ENCODE data around the gene OR2T10.
A peak's percentile ranks its signal among the peaks of the same experiment; 100 is the strongest.
"Not testable (repeated sequence)": the region's sequence is repeated elsewhere in the genome, so short reads cannot be mapped to it uniquely, and the experiment has no call there.

The OR2T10 gene

GRCh38 chr1:248597589-248597988 lies at the start of gene OR2T10:
Gene OR2T10 (minus strand): TSS chr1:248597700. CDS start chr1:248593768, 3,932 bp downstream.
- DNase-seq: no peak

GRCh38 chr1:248645178-248645577 lies 47.7 kb upstream of the OR2T10 start, which contains the start of gene OR2T35:
Gene OR2T35 (minus strand): TSS chr1:248645278. CDS start chr1:248639258, 6,020 bp downstream.
- not testable (repeated sequence) for DNase-seq

GRCh38 chr1:248642971-248643651 lies 45.6 kb upstream of the OR2T10 start:
- DNase-seq: not testable (repeated sequence)

GRCh38 chr1:248641583-248641982 lies 44.1 kb upstream of the OR2T10 start:
- DNase-seq: not testable (repeated sequence)

- not testable (repeated sequence) for DNase-seq
Observed at GRCh38 chr1:248640906-248641305, 43.4 kb upstream of the OR2T10 start.

- DNase-seq: not testable (repeated sequence)
Observed at GRCh38 chr1:248639652-248640051, 42.2 kb upstream of the OR2T10 start.

- DNase-seq: not testable (repeated sequence)
Observed at GRCh38 chr1:248636612-248637011, 39.1 kb upstream of the OR2T10 start.

GRCh38 chr1:248634991-248635390 lies 37.5 kb upstream of the OR2T10 start, which contains the start of gene OR2T11:
Gene OR2T11 (minus strand): TSS chr1:248635091. CDS start chr1:248627128, 7,963 bp downstream.
- DNase-seq: not testable (repeated sequence)

- DNase-seq: no peak
Observed at GRCh38 chr1:248631354-248632008, 34.0 kb upstream of the OR2T10 start.

GRCh38 chr1:248630551-248630950 lies 33.1 kb upstream of the OR2T10 start:
- DNase-seq: no peak

GRCh38 chr1:248627971-248628844 lies 30.7 kb upstream of the OR2T10 start:
- DNase-seq: no peak

GRCh38 chr1:248625971-248626370 lies 28.5 kb upstream of the OR2T10 start:
- DNase-seq: no peak

GRCh38 chr1:248625166-248625565 lies 27.7 kb upstream of the OR2T10 start:
- DNase-seq: no peak

- peak; percentile 54 for DNase-seq
Observed at GRCh38 chr1:248622570-248623001, 25.1 kb upstream of the OR2T10 start.

GRCh38 chr1:248621770-248622169 lies 24.3 kb upstream of the OR2T10 start:
- DNase-seq: no peak

GRCh38 chr1:248618878-248619277 lies 21.4 kb upstream of the OR2T10 start:
- no peak for DNase-seq

- DNase-seq: no peak
Observed at GRCh38 chr1:248618119-248618518, 20.6 kb upstream of the OR2T10 start.

GRCh38 chr1:248613742-248614141 lies 16.2 kb upstream of the OR2T10 start:
- no peak for DNase-seq

GRCh38 chr1:248611883-248612414 lies 14.4 kb upstream of the OR2T10 start:
- DNase-seq: no peak

GRCh38 chr1:248610301-248610700 lies 12.8 kb upstream of the OR2T10 start:
- DNase-seq: no peak

- no peak for DNase-seq
Observed at GRCh38 chr1:248599396-248599795, 1.9 kb upstream of the OR2T10 start.

GRCh38 chr1:248596615-248597014 lies 885 bp downstream of the OR2T10 start:
- no peak for DNase-seq

GRCh38 chr1:248593226-248593625 lies 4.3 kb downstream of the OR2T10 start:
- DNase-seq: no peak
